ENCODE data around the gene MSANTD2. TPM values are rescaled to one million over a fixed set of nuclear protein-coding genes. Genes with fewer than 3 reads are reported as not detected.

Gene MSANTD2
- total RNA-seq, 3 donors from 2014 or later = 7.2 to 13.6 (median 8.4) TPM

DNA sequence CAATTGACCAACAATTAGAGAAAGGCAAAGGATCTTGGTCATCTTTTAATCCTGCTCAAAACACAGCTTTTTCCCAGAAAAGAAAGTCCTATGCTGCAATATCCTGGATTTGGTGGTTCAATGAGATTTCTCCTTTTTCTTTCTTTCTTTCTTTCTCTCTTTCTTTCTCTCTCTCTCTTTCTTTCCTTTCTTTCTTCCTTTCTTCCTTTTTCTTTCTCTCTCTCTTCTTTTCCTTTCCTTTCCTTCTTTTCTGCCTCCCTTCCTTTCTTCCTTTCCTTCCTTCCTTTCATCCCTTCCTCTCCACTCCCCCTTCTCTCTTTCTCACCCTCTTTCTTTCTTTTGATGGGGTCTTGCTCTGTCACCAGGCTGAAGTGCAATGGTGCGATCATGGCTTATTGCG, 31.7 kb upstream of the MSANTD2 start:
- no peaks in the 10 kb centered on the region for H3K9me3 ChIP-seq
- no peak for TF ChIP-seq CTCF (IDR thresholded peaks at IDR 0.05)
- no peaks in the 10 kb centered on the region for H3K36me3 ChIP-seq (ENCODE audit: low read depth)
- DNase-seq (no peak), ATAC-seq (no peak)
- no peaks in the 10 kb centered on the region for H3K4me1 ChIP-seq (ENCODE audit: low read depth)
- H3K4me3 ChIP-seq = no peak overlapping the region
- intact Hi-C loops (cut with DNase I, micrococcal nuclease) = no loop called here

- ATAC-seq (no peak), DNase-seq (no peak)
- intact Hi-C loops (cut with DNase I, micrococcal nuclease) = no loop called here
- Histone ChIP-seq H3K4me1 (ENCODE audit: low read depth) (no peaks in the 10 kb centered on the region), H3K9me3 (no peaks in the 10 kb centered on the region), H3K36me3 (ENCODE audit: low read depth) (no peaks in the 10 kb centered on the region), H3K4me3 (no peak overlapping the region)
- no peak for TF ChIP-seq CTCF (IDR thresholded peaks at IDR 0.05)
These were observed 30.5 kb upstream of the MSANTD2 start for GRCh38 chr11:124830749-124831148.

GRCh38 chr11:124829986-124830385, 29.8 kb upstream of the MSANTD2 start:
- Histone ChIP-seq H3K4me1 (ENCODE audit: low read depth) (no peaks in the 10 kb centered on the region), H3K9me3 (no peaks in the 10 kb centered on the region), H3K4me3 (no peak overlapping the region), H3K36me3 (ENCODE audit: low read depth) (no peaks in the 10 kb centered on the region)
- DNase-seq (no peak), ATAC-seq (no peak)
- no peak for TF ChIP-seq CTCF (IDR thresholded peaks at IDR 0.05)
- intact Hi-C loops (cut with DNase I, micrococcal nuclease) = no loop called here

GRCh38 chr11:124825876-124826275, 25.7 kb upstream of the MSANTD2 start:
- ATAC-seq (no peak), DNase-seq (no peak)
- Histone ChIP-seq H3K4me3 (no peak overlapping the region), H3K9me3 (no peaks in the 10 kb centered on the region), H3K4me1 (ENCODE audit: low read depth) (peaks cover 9% of the 10 kb centered on the region), H3K36me3 (ENCODE audit: low read depth) (no peaks in the 10 kb centered on the region)
- TF ChIP-seq CTCF (IDR thresholded peaks at IDR 0.05) = no peak
- intact Hi-C loops (cut with DNase I, micrococcal nuclease) = no loop called here

DNA sequence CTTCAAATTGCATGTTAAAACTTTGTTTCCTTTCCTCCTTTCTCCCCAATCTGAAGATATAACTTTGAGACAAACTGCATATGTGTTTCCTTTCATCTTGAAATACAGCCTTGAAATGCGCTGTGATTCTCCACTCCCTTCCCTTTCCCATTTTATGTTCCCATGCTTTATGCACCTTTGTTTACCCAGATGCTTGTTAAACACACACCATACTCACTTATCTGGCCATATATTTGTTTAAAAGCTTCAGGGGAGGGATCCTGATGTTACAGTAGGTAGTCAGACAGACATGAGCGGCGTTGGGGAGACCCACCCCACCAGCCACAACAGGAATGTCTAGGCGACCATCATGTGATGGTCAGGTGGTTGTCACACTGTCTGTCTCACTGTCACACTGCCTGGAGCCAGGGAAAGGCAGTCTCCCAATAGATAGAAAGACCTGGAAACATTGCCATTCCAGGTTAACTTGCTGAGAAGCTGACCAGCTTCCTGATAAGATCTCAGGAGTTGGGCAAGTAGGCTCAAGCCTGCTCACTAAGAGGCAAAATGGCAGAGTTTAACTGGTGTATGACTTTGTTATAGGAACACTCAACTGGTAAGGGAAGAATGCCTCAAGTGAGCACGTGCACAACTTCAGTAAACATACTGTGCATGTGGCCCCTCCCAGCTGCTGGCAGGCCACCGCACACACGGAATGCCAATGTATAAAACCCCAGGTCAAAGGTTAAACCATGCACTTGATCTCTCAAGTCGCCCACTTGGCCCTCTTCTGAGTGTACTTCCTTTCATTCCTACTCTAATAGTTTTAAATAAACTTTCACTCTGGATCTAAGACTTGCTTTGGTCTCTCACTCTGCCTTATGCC, 23.5 kb upstream of the MSANTD2 start:
- Histone ChIP-seq H3K4me1 (ENCODE audit: low read depth) (peaks cover 9% of the 10 kb centered on the region), H3K4me3 (no peak overlapping the region), H3K36me3 (ENCODE audit: low read depth) (no peaks in the 10 kb centered on the region), H3K9me3 (no peaks in the 10 kb centered on the region)
- ATAC-seq (peak; percentile 74), DNase-seq (peak in 1 of 3 donors; percentile 31)
- intact Hi-C loops (cut with DNase I, micrococcal nuclease) = no loop called here
- no peak for TF ChIP-seq CTCF (IDR thresholded peaks at IDR 0.05)
